NT2/D1 (cell line): ENCODE measurements around the gene RAB3C.

Source experiments
- YY1 ChIP-seq: IDR thresholded peaks from 2 replicates; pipeline ENCODE4 v1.6.1; 2011; ENCODE audit not compliant: insufficient read length, insufficient read depth
- ZNF274 ChIP-seq: IDR thresholded peaks from 2 replicates; pipeline ENCODE4 v1.6.1; 2011; ENCODE audit warnings: mild to moderate bottlenecking, low read depth, low read length

DNA sequence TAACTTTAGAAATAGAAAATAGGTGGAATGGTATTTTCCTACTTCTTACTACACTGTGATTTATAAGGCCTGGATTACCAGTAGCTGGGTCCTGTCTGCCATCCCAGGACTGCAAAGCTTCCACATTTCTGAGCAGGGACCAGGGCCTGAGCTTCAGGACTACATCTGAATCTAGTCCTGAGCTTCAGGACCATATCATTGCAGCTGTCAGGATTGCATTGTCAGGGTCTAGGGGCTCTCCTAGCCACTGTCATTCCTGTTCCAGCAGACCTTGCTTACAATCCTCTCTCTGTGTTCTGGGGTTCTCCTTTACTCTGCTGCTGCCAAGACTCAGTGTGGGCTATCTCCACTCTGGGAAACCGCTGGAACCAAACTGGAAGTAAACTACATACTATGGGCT is 16.3 kb downstream of the RAB3C start:
- TF ChIP-seq ZNF274 (no peak), YY1 (no peak)
